Ascending aorta (tissue), 2 donors: Measurements from ENCODE around the gene IL1RAP. TPM values are rescaled to one million over a fixed set of nuclear protein-coding genes. Genes with fewer than 3 reads are reported as not detected.

Experiments
- DNase-seq, 2 donors: peaks; one replicate each; pipeline ENCODE4 v3.0.0-alpha.2; 2019; ENCODE audit warnings: low spot score in 2 of 2
- H3K27ac ChIP-seq, 2 donors: fragments of 200-600 bp; sonication (generic); one replicate each; pipeline ENCODE4 v1.5.1; 2016 to 2017; ENCODE audit warnings: mild to moderate bottlenecking in 1 of 2
- H3K27me3 ChIP-seq: fragments of 200-600 bp; sonication (generic); one replicate; pipeline ENCODE4 v1.5.1; 2017
- H3K36me3 ChIP-seq, 2 donors: fragments of 200-600 bp; sonication (generic); one replicate each; pipeline ENCODE4 v1.5.1; 2016
- H3K4me1 ChIP-seq, 2 donors: fragments of 200-600 bp; sonication (generic); one replicate each; pipeline ENCODE4 v1.5.1; 2016 to 2017; ENCODE audit warnings: mild to moderate bottlenecking in 1 of 2
- H3K4me3 ChIP-seq, 2 donors: fragments of 200-600 bp; sonication (generic); one replicate each; pipeline ENCODE4 v1.5.1; 2016 to 2017; ENCODE audit warnings: mild to moderate bottlenecking in 1 of 2
- H3K9me3 ChIP-seq, 2 donors: fragments of 200-600 bp; sonication (generic); one replicate each; pipeline ENCODE4 v1.5.1; 2016
- CTCF ChIP-seq, 3 experiments: fragments of 200-600 bp in 2 of 3; fragments of 450-650 bp in 1 of 3; sonication (generic) in 2 of 3; IDR thresholded peaks; one replicate each; pipeline ENCODE4 v1.5.1; 2016 to 2019; ENCODE audit warnings: antibody characterized with exemption in 3 of 3, mild to moderate bottlenecking in 1 of 3, moderate library complexity in 1 of 3
- intact Hi-C: fragments of 100-400 bp; cut with DNase I; formaldehyde crosslinking; loops from one replicate; pipeline ENCODE4 v1.15.1; 2023
- total RNA-seq: library from RNA; depleted of rRNA; stranded (reverse); fragments of >200 nt; gene quantifications from one replicate; pipeline ENCODE4 v1.1.0, GENCODE V29; 2016

Gene IL1RAP
- total RNA-seq, 1 donor from 2014 or later = 12.8 TPM

- no peak overlapping the region for H3K27ac ChIP-seq
- no peak overlapping the region for H3K4me3 ChIP-seq
- no peaks in the 10 kb centered on the region for H3K4me1 ChIP-seq
- TF ChIP-seq CTCF (IDR thresholded peaks at IDR 0.05) = no peak
- intact Hi-C loops = no loop called here
- no peaks in the 10 kb centered on the region for H3K36me3 ChIP-seq
- DNase-seq = no peak
- H3K27me3 ChIP-seq = no peaks in the 10 kb centered on the region
- H3K9me3 ChIP-seq = no peaks in the 10 kb centered on the region
These were observed 172.1 kb downstream of the IL1RAP start for GRCh38 chr3:190686011-190686410.

DNA sequence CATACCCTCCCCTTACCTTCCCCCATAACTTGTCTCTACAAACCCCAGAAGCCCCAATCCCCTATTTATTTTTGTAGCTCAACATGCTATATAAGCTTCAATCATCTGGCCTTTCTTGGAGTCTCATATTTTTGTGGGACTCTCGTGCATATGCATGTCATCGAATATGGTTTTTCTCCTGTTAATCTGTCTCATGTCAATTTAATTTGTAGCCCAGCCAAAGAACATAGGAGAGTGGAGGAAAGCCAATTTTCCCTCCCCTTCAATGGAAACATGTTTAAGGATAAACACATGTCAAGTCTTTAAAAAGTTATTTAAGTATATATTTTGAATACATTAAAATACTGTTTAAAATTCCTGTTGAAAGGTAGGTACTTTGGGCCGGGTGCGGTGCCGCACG lies 176.4 kb downstream of the IL1RAP start:
- Histone ChIP-seq H3K27me3 (no peaks in the 10 kb centered on the region), H3K9me3 (no peaks in the 10 kb centered on the region), H3K4me1 (no peaks in the 10 kb centered on the region), H3K27ac (no peak overlapping the region), H3K4me3 (no peak overlapping the region), H3K36me3 (no peaks in the 10 kb centered on the region)
- no peak for TF ChIP-seq CTCF (IDR thresholded peaks at IDR 0.05)
- intact Hi-C loops = no loop called here
- no peak for DNase-seq

DNA sequence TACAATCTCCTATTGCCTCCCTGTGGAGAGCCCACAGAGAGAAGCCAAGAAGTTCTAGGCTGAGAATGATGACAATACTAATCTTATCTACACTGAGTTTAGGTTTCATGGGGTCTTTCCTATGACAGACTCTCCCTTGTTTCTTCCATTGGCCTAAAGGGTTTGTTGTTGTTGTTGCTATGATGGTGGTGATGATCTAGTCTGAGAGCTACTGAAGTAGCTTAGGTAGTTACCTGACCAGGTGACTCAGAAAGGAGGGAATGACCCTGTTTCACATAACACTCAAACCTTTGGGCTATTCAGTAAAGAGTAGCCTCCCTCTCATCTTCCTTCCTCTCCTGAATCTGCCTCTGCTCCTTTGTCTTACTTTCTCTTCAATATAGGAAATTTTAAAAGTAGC lies 178.4 kb downstream of the IL1RAP start:
- intact Hi-C loops = no loop called here
- H3K4me1 ChIP-seq = no peaks in the 10 kb centered on the region
- TF ChIP-seq CTCF (IDR thresholded peaks at IDR 0.05) = no peak

DNA sequence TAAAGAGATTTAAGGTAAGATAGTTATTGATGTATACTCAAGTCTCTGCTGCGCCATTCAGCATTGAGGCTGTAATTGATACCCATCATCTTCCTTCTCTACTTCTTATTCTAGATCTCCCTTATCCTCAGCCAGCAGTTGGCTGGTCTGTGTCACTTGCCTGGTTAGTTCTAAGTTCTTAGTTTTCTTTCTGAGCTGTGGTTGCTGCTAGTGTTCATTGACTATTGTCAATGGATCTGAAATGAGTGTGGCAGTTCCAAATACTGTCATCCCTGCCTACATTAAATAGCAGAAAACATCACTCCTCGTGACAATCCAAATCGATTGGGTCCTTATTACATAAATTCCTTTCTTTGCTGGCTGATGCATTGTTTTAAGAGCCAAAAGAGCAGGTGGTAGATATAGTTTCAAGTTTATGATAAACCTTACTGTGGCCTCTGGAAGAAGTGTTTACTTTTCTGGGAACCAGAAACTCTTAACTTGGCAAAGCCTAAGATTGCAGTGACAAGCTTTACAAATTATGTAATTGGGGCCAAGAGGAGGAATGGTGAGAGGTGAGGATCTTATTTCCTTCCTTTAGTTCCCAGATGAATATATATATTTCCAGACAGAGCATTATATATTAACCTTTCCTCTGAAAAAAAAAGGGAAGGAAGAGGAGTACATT lies 180.6 kb downstream of the IL1RAP start:
- Histone ChIP-seq H3K4me3 (no peak overlapping the region), H3K27me3 (peaks cover 3% of the 10 kb centered on the region), H3K36me3 (no peaks in the 10 kb centered on the region), H3K9me3 (no peaks in the 10 kb centered on the region), H3K4me1 (no peaks in the 10 kb centered on the region), H3K27ac (no peak overlapping the region)
- intact Hi-C loops = no loop called here
- no peak for DNase-seq
- TF ChIP-seq CTCF (IDR thresholded peaks at IDR 0.05) = no peak

More for the DNA sequence above, 178.4 kb downstream of the IL1RAP start:
- Histone ChIP-seq H3K36me3 (no peaks in the 10 kb centered on the region), H3K4me3 (no peak overlapping the region), H3K27ac (no peak overlapping the region), H3K9me3 (no peaks in the 10 kb centered on the region), H3K27me3 (peaks cover 3% of the 10 kb centered on the region)
- no peak for DNase-seq

- no peak for TF ChIP-seq CTCF (IDR thresholded peaks at IDR 0.05)
- no peak for DNase-seq
- Histone ChIP-seq H3K9me3 (no peaks in the 10 kb centered on the region), H3K36me3 (no peaks in the 10 kb centered on the region), H3K4me3 (no peak overlapping the region), H3K27me3 (peaks cover 3% of the 10 kb centered on the region), H3K4me1 (no peaks in the 10 kb centered on the region), H3K27ac (no peak overlapping the region)
- intact Hi-C loops = no loop called here
These were observed 181.3 kb downstream of the IL1RAP start for GRCh38 chr3:190695225-190695624.

GRCh38 chr3:190695994-190696393 lies 182.1 kb downstream of the IL1RAP start:
- DNase-seq = no peak
- TF ChIP-seq CTCF (IDR thresholded peaks at IDR 0.05) = no peak

More at GRCh38 chr3:190695994-190696393, 182.1 kb downstream of the IL1RAP start:
- Histone ChIP-seq H3K27ac (no peak overlapping the region), H3K9me3 (no peaks in the 10 kb centered on the region), H3K4me1 (no peaks in the 10 kb centered on the region), H3K4me3 (no peak overlapping the region), H3K27me3 (peaks cover 3% of the 10 kb centered on the region), H3K36me3 (no peaks in the 10 kb centered on the region)
- intact Hi-C loops = no loop called here
